GM23338 (cell line): ENCODE results near the gene ABCB8. TPM values are rescaled to one million over a fixed set of nuclear protein-coding genes. Genes with fewer than 3 reads are reported as not detected.

Source experiments
- CREB1 ChIP-seq: fragments of 250-450 bp; sonication (Bioruptor Pico); IDR thresholded peaks from 2 replicates; pipeline ENCODE4 v1.5.0; 2020; ENCODE audit warnings: low read depth, mild to moderate bottlenecking, moderate library complexity
- ETS1 ChIP-seq: IDR thresholded peaks from 2 replicates; pipeline ENCODE4 v1.6.1; 2016; ENCODE audit warnings: antibody characterized with exemption
- EZH2 ChIP-seq: fragments of 200-600 bp; sonication (generic); IDR thresholded peaks from one replicate; pipeline ENCODE4 v1.8.0; 2017; ENCODE audit warnings: antibody characterized with exemption, mild to moderate bottlenecking, low read depth; ENCODE audit not compliant: unreplicated experiment
- EZH2phosphoT487 ChIP-seq: fragments of 200-600 bp; sonication (generic); IDR thresholded peaks from one replicate; pipeline ENCODE4 v1.8.1; 2018; ENCODE audit warnings: antibody characterized with exemption; ENCODE audit not compliant: unreplicated experiment
- REST ChIP-seq: IDR thresholded peaks from one replicate; pipeline ENCODE4 v1.6.1; 2018; ENCODE audit warnings: antibody characterized with exemption; ENCODE audit not compliant: unreplicated experiment
- STAT1 ChIP-seq: IDR thresholded peaks from one replicate; pipeline ENCODE4 v1.6.1; 2016; ENCODE audit warnings: antibody characterized with exemption; ENCODE audit not compliant: unreplicated experiment
- ZNF114 ChIP-seq: fragments of 250-450 bp; sonication (Bioruptor Pico); IDR thresholded peaks from 2 replicates; pipeline ENCODE4 v1.5.0; 2020; ENCODE audit warnings: mild to moderate bottlenecking, moderate library complexity
- ZNF462 ChIP-seq: fragments of 250-450 bp; sonication (Bioruptor Pico); IDR thresholded peaks from 2 replicates; pipeline ENCODE4 v1.5.0; 2020; ENCODE audit warnings: mild to moderate bottlenecking, moderate library complexity
- polyA plus RNA-seq: library from polyadenylated mRNA; unstranded; fragments of >200 nt; fragmentation: Nextera tagmentation; extraction: Ambion mirVana; gene quantifications from 2 replicates; pipeline ENCODE4 v1.2.1, GENCODE V29; 2016
- total RNA-seq: library from RNA; depleted of rRNA; stranded (reverse); fragments of >200 nt; shearing (Covaris generic); gene quantifications from 2 replicates; pipeline ENCODE4 v1.2.3, GENCODE V29; 2014

The ABCB8 gene
- total and polyA plus RNA-seq, 2 experiments from 2014 or later, result 11.4 to 27.1 TPM

GRCh38 chr7:151017370-151017952 is 10.8 kb upstream of the ABCB8 start (continued):
- TF ChIP-seq ZNF462 (CRISPR knock-in tag) (no peak), ETS1 (no peak), CREB1 (CRISPR knock-in tag) (no peak), EZH2 (no peak), ZNF114 (no peak), REST (no peak), EZH2phosphoT487 (no peak), STAT1 (no peak)
